IMR-90 (cell line): ENCODE data around the gene ANKMY2. TPM values are rescaled to one million over a fixed set of nuclear protein-coding genes. Genes with fewer than 3 reads are reported as not detected.

Source experiments
- ATAC-seq: fragments of 200-7000 bp; cut with Tn5 transposase; 2 replicates; pipeline ENCODE4 v1.9.1; 2020; ENCODE audit warnings: low read depth, mild to moderate bottlenecking, moderate library complexity
- BruUV-seq: library from RNA; stranded (reverse); fragments of 400-500 nt; replicated peaks from 2 replicates; lab custom pipeline; 2021; lab: Mats Ljungman, UMichigan
- CTCF ChIA-PET: fragments of 300-600 bp; formaldehyde crosslinking; extraction: SDS; loops from one replicate; lab custom pipeline; 2021; ENCODE audit warnings: antibody characterized with exemption; lab: Yijun Ruan, JAX
- POLR2A ChIA-PET: fragments of 300-600 bp; sonication (Branson Sonifier 250); formaldehyde crosslinking; loops from one replicate; lab custom pipeline; 2022; ENCODE audit warnings: antibody characterized with exemption; ENCODE audit not compliant: unreplicated experiment; lab: Charles Lee
- DNase-seq: peaks from one replicate; pipeline ENCODE4 v3.0.0; 2013
- H2AFZ ChIP-seq: replicated peaks from 2 replicates; pipeline ENCODE3; 2013; ENCODE audit warnings: low read length, mild to moderate bottlenecking; ENCODE audit not compliant: poor library complexity
- H2AK5ac ChIP-seq: 2 replicates; pipeline ENCODE4 v1.6.1; 2013; ENCODE audit warnings: low read depth, low read length, inconsistent platforms
- H2AK9ac ChIP-seq: replicated peaks from 2 replicates; pipeline ENCODE3; 2013; ENCODE audit warnings: mild to moderate bottlenecking, low read depth, low read length, moderate library complexity; ENCODE audit not compliant: poor library complexity
- H2BK120ac ChIP-seq: 2 replicates; pipeline ENCODE4 v1.6.1; 2013; ENCODE audit warnings: low read depth, low read length, inconsistent platforms
- H2BK15ac ChIP-seq: 3 replicates; pipeline ENCODE4 v1.6.1; 2013; ENCODE audit warnings: low read depth, low read length, inconsistent platforms
- H2BK20ac ChIP-seq: 2 replicates; pipeline ENCODE4 v1.6.1; 2013; ENCODE audit warnings: low read depth, mild to moderate bottlenecking, inconsistent platforms, low read length, moderate library complexity
- H2BK5ac ChIP-seq: 2 replicates; pipeline ENCODE4 v1.6.1; 2013; ENCODE audit warnings: mild to moderate bottlenecking, low read depth, low read length, inconsistent platforms; ENCODE audit not compliant: poor library complexity, severe bottlenecking
- H3K14ac ChIP-seq: replicated peaks from 2 replicates; pipeline ENCODE4 v1.6.1; 2013; ENCODE audit warnings: low read depth, low read length, inconsistent platforms
- H3K18ac ChIP-seq: 2 replicates; pipeline ENCODE4 v1.6.1; 2013; ENCODE audit warnings: low read depth, low read length, control low read depth
- H3K23ac ChIP-seq: 2 replicates; pipeline ENCODE4 v1.6.1; 2013; ENCODE audit warnings: low read depth, low read length, inconsistent platforms
- H3K27ac ChIP-seq: 2 replicates; pipeline ENCODE4 v1.5.1; 2013; ENCODE audit warnings: mild to moderate bottlenecking, control low read depth, low read length; ENCODE audit not compliant: insufficient read depth
- H3K27me3 ChIP-seq: 2 replicates; pipeline ENCODE4 v1.6.1; 2013; ENCODE audit warnings: low read length; ENCODE audit not compliant: control insufficient read depth, insufficient read depth
- H3K36me3 ChIP-seq: 2 replicates; pipeline ENCODE4 v1.6.1; 2013; ENCODE audit warnings: low read length, mixed read lengths; ENCODE audit not compliant: control insufficient read depth, insufficient read depth
- H3K4ac ChIP-seq: 2 replicates; pipeline ENCODE4 v1.6.1; 2013; ENCODE audit warnings: low read depth, low read length, inconsistent platforms
- H3K4me1 ChIP-seq: 2 replicates; pipeline ENCODE4 v1.6.1; 2013; ENCODE audit warnings: low read length, mixed read lengths; ENCODE audit not compliant: control insufficient read depth, insufficient read depth
- H3K4me2 ChIP-seq: 2 replicates; pipeline ENCODE4 v1.6.1; 2013; ENCODE audit warnings: low read depth, mild to moderate bottlenecking, control low read depth, low read length, moderate library complexity
- H3K4me3 ChIP-seq: 2 replicates; pipeline ENCODE4 v1.5.1; 2013; ENCODE audit warnings: low read depth, mild to moderate bottlenecking, control low read depth, low read length, moderate library complexity; ENCODE audit not compliant: insufficient read depth
- H3K56ac ChIP-seq: 2 replicates; pipeline ENCODE4 v1.6.1; 2013; ENCODE audit warnings: low read length, inconsistent platforms; ENCODE audit not compliant: insufficient read depth; ENCODE audit errors: extremely low read depth
- H3K79me1 ChIP-seq, 2 experiments: 2 replicates each; pipeline ENCODE4 v1.6.1; 2013; ENCODE audit warnings: low read length in 2 of 2, inconsistent platforms in 1 of 2, low read depth in 1 of 2
- H3K9ac ChIP-seq: 2 replicates; pipeline ENCODE4 v1.6.1; 2013; ENCODE audit warnings: low read depth, low read length, control low read depth
- H3K9me1 ChIP-seq: 2 replicates; pipeline ENCODE4 v1.6.1; 2013; ENCODE audit warnings: low read length, inconsistent platforms; ENCODE audit not compliant: insufficient read depth
- H3K9me3 ChIP-seq: 2 replicates; pipeline ENCODE4 v1.6.1; 2013; ENCODE audit warnings: low read length; ENCODE audit not compliant: control insufficient read depth, insufficient read depth
- H4K20me1 ChIP-seq: 2 replicates; pipeline ENCODE4 v1.6.1; 2013; ENCODE audit warnings: low read length, inconsistent platforms; ENCODE audit not compliant: insufficient read depth
- H4K5ac ChIP-seq: 2 replicates; pipeline ENCODE4 v1.6.1; 2013; ENCODE audit warnings: mild to moderate bottlenecking, low read depth, low read length, control low read depth
- H4K8ac ChIP-seq, 2 experiments: 2 replicates each; pipeline ENCODE4 v1.6.1; 2013; ENCODE audit warnings: low read depth in 2 of 2, low read length in 2 of 2, control low read depth in 1 of 2, inconsistent platforms in 1 of 2
- H4K91ac ChIP-seq: 2 replicates; pipeline ENCODE4 v1.6.1; 2013; ENCODE audit warnings: low read depth, low read length, inconsistent platforms; ENCODE audit not compliant: insufficient read depth
- CEBPB ChIP-seq: IDR thresholded peaks from 2 replicates; pipeline ENCODE4 v1.6.1; 2012; ENCODE audit warnings: low read depth, low read length, improper control_type of control experiment
- MAFK ChIP-seq: IDR thresholded peaks from 2 replicates; pipeline ENCODE4 v1.6.1; 2012; ENCODE audit warnings: low read depth, low read length, improper control_type of control experiment
- RAD21 ChIP-seq: IDR thresholded peaks from 2 replicates; pipeline ENCODE4 v1.6.1; 2012; ENCODE audit warnings: low read length, improper control_type of control experiment
- RFX5 ChIP-seq: IDR thresholded peaks from 2 replicates; pipeline ENCODE4 v1.8.0; 2012; ENCODE audit warnings: low read depth, mild to moderate bottlenecking, low read length, moderate library complexity
- WGBS, 2 experiments: methylation state at CpG; one replicate each; pipeline versions ENCODE4 v1.1.5 to v1.1.7; 2013; ENCODE audit warnings: missing lambda C conversion rate in 2 of 2; ENCODE audit not compliant: insufficient read length in 1 of 2; ENCODE audit errors: extremely low coverage in 2 of 2; 5-methylcytosine and 5-hydroxymethylcytosine counted together
- dilution Hi-C: fragments of 300-500 bp; cut with HindIII; formaldehyde crosslinking; loops from one replicate; pipeline ENCODE4 v1.14.3; 2018; ENCODE audit warnings: low sequenced_read_pairs; ENCODE audit not compliant: unreplicated experiment
- in situ Hi-C: fragments of 300-500 bp; cut with MboI; formaldehyde crosslinking; loops from 3 replicates; pipeline ENCODE4 v1.14.3; 2019; ENCODE audit warnings: low sequenced_read_pairs, inconsistent platforms, mixed read lengths
- intact Hi-C: fragments of 100-400 bp; cut with micrococcal nuclease; formaldehyde crosslinking; loops from 2 replicates; pipeline ENCODE4 v1.10.0; 2022
- polyA plus RNA-seq, 3 experiments: library from polyadenylated mRNA; depleted of rRNA; stranded (reverse); fragments of >200 nt; gene quantifications; 2 replicates each; pipeline ENCODE4 v1.2.3, GENCODE V29; 2012; ENCODE audit warnings: low replicate concordance in 1 of 3
- total RNA-seq: library from RNA; depleted of rRNA; stranded (reverse); fragments of >200 nt; gene quantifications from 2 replicates; pipeline ENCODE4 v1.2.3, GENCODE V29; 2012
- TF ChIP-seq, protein P1 (sequence below): fragments of 150-350 bp; IDR thresholded peaks from 2 replicates; pipeline ENCODE4 v1.6.1; 2017; ENCODE audit warnings: mild to moderate bottlenecking, antibody characterized with exemption, low read length, low read depth

The ANKMY2 gene
- total and polyA plus RNA-seq, 2 of the 4 experiments (the other 2 are of a cell fraction), result 19.5 to 41.9 TPM

DNA sequence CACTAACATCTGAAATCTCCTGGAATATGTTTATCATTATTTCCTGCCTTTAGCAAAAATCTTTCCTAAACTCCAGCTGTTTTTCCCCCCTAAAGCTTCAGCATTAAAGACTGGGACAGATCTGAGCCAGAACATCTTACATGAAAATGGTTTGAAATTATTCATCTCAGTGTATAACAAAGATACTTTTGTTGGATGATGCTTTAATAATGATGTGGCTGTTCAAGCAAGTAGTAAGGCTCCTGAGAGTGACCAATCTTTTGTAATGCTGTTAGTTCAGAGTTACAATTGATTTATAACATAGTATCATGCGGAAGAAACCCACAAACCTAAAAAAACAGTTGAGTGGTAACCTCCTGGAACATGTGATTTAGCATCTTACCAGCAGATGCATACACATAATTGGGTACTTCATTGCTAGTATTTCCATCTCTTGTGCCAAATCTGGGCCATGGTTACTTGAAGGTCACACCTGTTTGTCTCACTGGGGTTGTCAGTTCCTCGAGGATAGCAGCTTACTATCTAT, 1.9 kb upstream of the ANKMY2 start:
- ATAC-seq (no peak), DNase-seq (peak; percentile 36)
- H3K79me1 ChIP-seq, result peaks cover 26 to 70% of the 10 kb centered on the region in 2 experiments
- dilution Hi-C loops, result no loop called here
- in situ Hi-C loops, result no loop called here
- peak overlapping the region; percentile 88 for H3K4me2 ChIP-seq
- peaks cover 14% of the 10 kb centered on the region; the same call in 1 of the 2 replicates for H3K9me1 ChIP-seq
- BruUV-seq, result TSS peak; percentile 49
- no peaks in the 10 kb centered on the region for H3K9me3 ChIP-seq
- no peak overlapping the region for H2AK9ac ChIP-seq
- H3K18ac ChIP-seq, result no peak overlapping the region
- no peak overlapping the region for H3K27ac ChIP-seq
- H2BK120ac ChIP-seq, result no peak overlapping the region
- ChIA-PET CTCF (no interaction called here), POLR2A (no interaction called here)
- H3K23ac ChIP-seq, result peak overlapping the region; percentile 19; the same call in 1 of the 2 replicates
- peaks cover 8% of the 10 kb centered on the region for H3K4me1 ChIP-seq
- H3K4me3 ChIP-seq, result peak overlapping the region; percentile 74
- WGBS, 2 experiments, result no CpG with 5 or more reads among the region's 2 CpGs
- TF ChIP-seq CEBPB, result no peak
- no peak for TF ChIP-seq RFX5
- TF ChIP-seq MAFK, result no peak
- no peak for TF ChIP-seq RAD21
- TF ChIP-seq, protein P1, sequence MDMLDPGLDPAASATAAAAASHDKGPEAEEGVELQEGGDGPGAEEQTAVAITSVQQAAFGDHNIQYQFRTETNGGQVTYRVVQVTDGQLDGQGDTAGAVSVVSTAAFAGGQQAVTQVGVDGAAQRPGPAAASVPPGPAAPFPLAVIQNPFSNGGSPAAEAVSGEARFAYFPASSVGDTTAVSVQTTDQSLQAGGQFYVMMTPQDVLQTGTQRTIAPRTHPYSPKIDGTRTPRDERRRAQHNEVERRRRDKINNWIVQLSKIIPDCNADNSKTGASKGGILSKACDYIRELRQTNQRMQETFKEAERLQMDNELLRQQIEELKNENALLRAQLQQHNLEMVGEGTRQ, result no peak
- peaks cover 18% of the 10 kb centered on the region; the same call in 1 of the 2 replicates for H4K20me1 ChIP-seq
- H3K56ac ChIP-seq, result no peak overlapping the region
- H3K27me3 ChIP-seq, result no peaks in the 10 kb centered on the region
- no peak overlapping the region for H3K14ac ChIP-seq
- no peak overlapping the region for H2BK5ac ChIP-seq
- 0 out of 2 replicates have a peak overlapping the region, but pooled peaks have one; percentile 33 for H4K5ac ChIP-seq
- no peak overlapping the region for H4K8ac ChIP-seq
- no peak overlapping the region for H3K4ac ChIP-seq
- H4K91ac ChIP-seq, result no peak overlapping the region
- H2BK15ac ChIP-seq, result no peak overlapping the region
- no peak overlapping the region for H2AFZ ChIP-seq
- H2BK20ac ChIP-seq, result no peak overlapping the region
- H3K36me3 ChIP-seq, result no peaks in the 10 kb centered on the region
- intact Hi-C loops, result loop anchor here (5.0 kb wide), 2 partner anchors 155 to 270 kb away; partner anchors contain the start of gene AGR2
- no peak overlapping the region for H2AK5ac ChIP-seq
- no peak overlapping the region; the same call in 1 of the 2 replicates for H3K9ac ChIP-seq
